HCT116 (cell line): ENCODE results near the gene PRKCQ. TPM values are rescaled to one million over a fixed set of nuclear protein-coding genes. Genes with fewer than 3 reads are reported as not detected.

Source experiments
- ATAC-seq: fragments of 200-7000 bp; cut with Tn5 transposase; 2 replicates; pipeline ENCODE4 v1.9.1; 2020; ENCODE audit warnings: mild to moderate bottlenecking, moderate library complexity
- BruUV-seq: library from RNA; stranded (reverse); fragments of 400-500 nt; replicated peaks from 2 replicates; lab custom pipeline; 2021; lab: Mats Ljungman, UMichigan
- CTCF ChIA-PET: fragments of 300-600 bp; sonication (Branson Sonifier 250); formaldehyde crosslinking; loops from one replicate; lab custom pipeline; 2021; ENCODE audit warnings: antibody characterized with exemption; lab: Charles Lee
- POLR2A ChIA-PET: fragments of 300-600, 350-600 bp; sonication (Branson Sonifier 250); formaldehyde crosslinking; loops from one replicate; lab custom pipeline; 2021; ENCODE audit warnings: antibody characterized with exemption; lab: Charles Lee
- RAD21 ChIA-PET, 2 experiments: fragments of 300-600 bp; sonication (Branson Sonifier 250); formaldehyde crosslinking; loops; one replicate each; lab custom pipeline; 2023; ENCODE audit warnings: low total read pairs in 2 of 2; ENCODE audit not compliant: uncharacterized antibody in 2 of 2, unreplicated experiment in 2 of 2, low non-redundant PET in 1 of 2; lab: Charles Lee
- DNase-seq: peaks from one replicate; pipeline ENCODE4 v3.0.0-alpha.2; 2010; ENCODE audit warnings: low read depth, low spot score
- H2AFZ ChIP-seq: fragments of 200-600 bp; shearing (Covaris generic), sonication (generic); 2 replicates; pipeline ENCODE4 v1.6.1; 2017; ENCODE audit warnings: low read depth, mixed run types, mixed read lengths, antibody characterized with exemption, low read length; ENCODE audit not compliant: poor library complexity, severe bottlenecking
- H3K27ac ChIP-seq: 2 replicates; pipeline ENCODE4 v1.5.1; 2012; ENCODE audit warnings: low read depth, low read length
- H3K27me3 ChIP-seq: fragments of 200-600 bp; sonication (generic); 2 replicates; pipeline ENCODE4 v1.6.1; 2016; ENCODE audit warnings: mixed run types, low read length, mixed read lengths; ENCODE audit not compliant: insufficient read depth
- H3K36me3 ChIP-seq, 2 experiments: fragments of 200-500 bp in 1 of 2; fragments of 200-600 bp in 1 of 2; sonication (Bioruptor generic) in 1 of 2; sonication (generic) in 1 of 2; 2 replicates each; pipeline versions ENCODE4 v1.5.1 to v1.6.1; 2014 to 2016; ENCODE audit warnings: low read length in 2 of 2, inconsistent platforms in 1 of 2, mixed read lengths in 1 of 2, mixed run types in 1 of 2; ENCODE audit not compliant: insufficient read depth in 2 of 2, control insufficient read depth in 1 of 2
- H3K4me1 ChIP-seq, 2 experiments: fragments of 200-600 bp in 1 of 2; sonication (generic) in 1 of 2; 2 replicates each; pipeline versions ENCODE4 v1.5.1 to v1.6.1; 2012 to 2017; ENCODE audit warnings: low read length in 2 of 2, inconsistent platforms in 1 of 2, mild to moderate bottlenecking in 1 of 2, mixed read lengths in 1 of 2, mixed run types in 1 of 2, moderate library complexity in 1 of 2; ENCODE audit not compliant: insufficient read depth in 2 of 2, control insufficient read depth in 1 of 2
- H3K4me2 ChIP-seq: fragments of 200-600 bp; sonication (generic); 2 replicates; pipeline ENCODE4 v1.6.1; 2017; ENCODE audit warnings: mixed run types, low read length, mixed read lengths
- H3K4me3 ChIP-seq, 2 experiments: fragments of 200-600 bp in 1 of 2; sonication (generic) in 1 of 2; replicated peaks in 1 of 2; 2 replicates each; pipeline ENCODE4 v1.5.1; 2011 to 2016; ENCODE audit warnings: low read length in 2 of 2, control low read depth in 1 of 2, low read depth in 1 of 2, mild to moderate bottlenecking in 1 of 2, mixed read lengths in 1 of 2, mixed run types in 1 of 2
- H3K79me2 ChIP-seq: fragments of 200-600 bp; sonication (generic); 2 replicates; pipeline ENCODE4 v1.6.1; 2017; ENCODE audit warnings: mild to moderate bottlenecking, mixed run types, low read length, moderate library complexity, mixed read lengths; ENCODE audit not compliant: insufficient read depth
- H3K9ac ChIP-seq: fragments of 200-600 bp; sonication (generic); 2 replicates; pipeline ENCODE4 v1.6.1; 2016; ENCODE audit warnings: low read length, mixed read lengths
- H3K9me2 ChIP-seq: fragments of 200-600 bp; sonication (generic), shearing (Covaris generic); 2 replicates; pipeline ENCODE4 v1.6.1; 2017; ENCODE audit warnings: mixed run types, mild to moderate bottlenecking, moderate library complexity; ENCODE audit not compliant: insufficient read depth
- H3K9me3 ChIP-seq, 2 experiments: fragments of 200-500 bp in 1 of 2; fragments of 200-600 bp in 1 of 2; sonication (Bioruptor generic) in 1 of 2; sonication (generic) in 1 of 2; 2 replicates each; pipeline ENCODE4 v1.6.1; 2014 to 2017; ENCODE audit warnings: low read length in 2 of 2, mixed read lengths in 2 of 2, inconsistent platforms in 1 of 2, low read depth in 1 of 2, mild to moderate bottlenecking in 1 of 2, mixed run types in 1 of 2, moderate library complexity in 1 of 2; ENCODE audit not compliant: control insufficient read depth in 1 of 2, insufficient read depth in 1 of 2
- H4K20me1 ChIP-seq: fragments of 200-600 bp; sonication (generic), shearing (Covaris generic); 2 replicates; pipeline ENCODE4 v1.6.1; 2017; ENCODE audit warnings: mixed run types, mild to moderate bottlenecking, moderate library complexity; ENCODE audit not compliant: insufficient read depth
- CBX3 ChIP-seq: IDR thresholded peaks from 2 replicates; pipeline ENCODE4 v1.6.1; 2012; ENCODE audit warnings: low read depth
- EGR1 ChIP-seq: IDR thresholded peaks from 2 replicates; pipeline ENCODE4 v1.6.1; 2012; ENCODE audit warnings: low read depth
- ELF1 ChIP-seq: IDR thresholded peaks from 2 replicates; pipeline ENCODE4 v1.6.1; 2012; ENCODE audit warnings: low read depth, borderline replicate concordance
- EZH2phosphoT487 ChIP-seq: fragments of 200-600 bp; IDR thresholded peaks from 2 replicates; pipeline ENCODE4 v1.6.1; 2018; ENCODE audit warnings: antibody characterized with exemption, borderline replicate concordance
- JUND ChIP-seq: IDR thresholded peaks from 2 replicates; pipeline ENCODE4 v1.6.1; 2012
- POLR2A ChIP-seq: IDR thresholded peaks from 2 replicates; pipeline ENCODE4 v1.7.0; 2011; ENCODE audit warnings: borderline replicate concordance; ENCODE audit not compliant: insufficient read depth, insufficient read length; ENCODE audit errors: extremely low read depth
- POLR2AphosphoS5 ChIP-seq: IDR thresholded peaks from 2 replicates; pipeline ENCODE4 v1.6.1; 2011; ENCODE audit warnings: mild to moderate bottlenecking, low read depth, low read length, moderate library complexity
- RAD21 ChIP-seq: IDR thresholded peaks from 2 replicates; pipeline ENCODE4 v1.6.1; 2012; ENCODE audit warnings: low read depth, mild to moderate bottlenecking
- SIN3A ChIP-seq: IDR thresholded peaks from 2 replicates; pipeline ENCODE4 v1.6.1; 2012; ENCODE audit warnings: low read depth
- SRF ChIP-seq: IDR thresholded peaks from 2 replicates; pipeline ENCODE4 v1.6.1; 2012; ENCODE audit warnings: low read depth
- TCF7L2 ChIP-seq: IDR thresholded peaks from 2 replicates; pipeline ENCODE4 v1.7.0; 2011; ENCODE audit warnings: borderline replicate concordance, inconsistent platforms; ENCODE audit not compliant: insufficient read depth, insufficient read length; ENCODE audit errors: extremely low read depth
- ZNF274 ChIP-seq: fragments of 200-500 bp; sonication (Bioruptor generic); IDR thresholded peaks from 2 replicates; pipeline ENCODE4 v1.6.1; 2014; ENCODE audit warnings: mild to moderate bottlenecking, low read depth, low read length, inconsistent platforms
- intact Hi-C: fragments of 100-400 bp; cut with micrococcal nuclease; formaldehyde crosslinking; loops from 2 replicates; pipeline ENCODE4 v1.10.0; 2022
- total RNA-seq: library from RNA; stranded (reverse); gene quantifications from one replicate; pipeline ENCODE4 v1.2.1, GENCODE V29; 2021; ENCODE audit not compliant: unreplicated experiment
- TF ChIP-seq, protein P1 (sequence below), 3 experiments: fragments of 200-600 bp in 1 of 3; sonication (generic) in 1 of 3; IDR thresholded peaks in 2 of 3; conservative IDR thresholded peaks in 1 of 3; 2 replicates each; pipeline ENCODE4 v1.5.1; 2012 to 2017; ENCODE audit warnings: low read depth in 2 of 3, low read length in 2 of 3, antibody characterized with exemption in 1 of 3, borderline replicate concordance in 1 of 3, control low read depth in 1 of 3, mild to moderate bottlenecking in 1 of 3, mixed read lengths in 1 of 3, mixed run types in 1 of 3, moderate library complexity in 1 of 3; ENCODE audit not compliant: insufficient read depth in 1 of 3
- TF ChIP-seq, protein P2 (sequence below): IDR thresholded peaks from 2 replicates; pipeline ENCODE4 v1.6.1; 2012; ENCODE audit warnings: low read depth
- TF ChIP-seq, protein P3 (sequence below): IDR thresholded peaks from 2 replicates; pipeline ENCODE4 v1.6.1; 2011; ENCODE audit warnings: mild to moderate bottlenecking, low read length, moderate library complexity; ENCODE audit not compliant: insufficient replicate concordance; ENCODE audit errors: extremely low read depth

Gene PRKCQ
- total RNA-seq, 1 experiment from 2014 or later = 0.54 TPM

DNA sequence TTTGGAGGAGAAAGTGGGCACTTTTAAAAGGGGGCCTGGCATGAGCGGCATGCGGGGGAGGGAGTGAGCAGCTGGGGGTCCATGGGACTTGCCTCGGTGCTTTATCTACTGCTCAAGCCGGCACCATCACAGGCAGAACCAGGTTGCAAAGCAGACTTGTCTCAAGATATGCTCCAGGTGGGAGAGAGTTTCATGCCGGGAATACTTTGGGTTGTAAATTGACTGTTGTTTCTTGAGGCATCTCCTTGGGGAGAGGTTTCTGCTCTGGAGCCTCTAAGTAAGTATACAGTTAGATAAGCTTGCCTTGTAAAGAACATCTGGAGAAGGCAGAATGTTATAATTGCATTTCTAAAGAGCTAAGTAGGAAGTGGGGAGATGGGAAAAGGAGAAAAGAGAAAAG is 42.8 kb upstream of the PRKCQ start:
- intact Hi-C loops = no loop called here
- RAD21 ChIA-PET = no interaction called here
- H2AFZ ChIP-seq = no peak overlapping the region
- no peak overlapping the region for H3K4me3 ChIP-seq
- no peaks in the 10 kb centered on the region for H3K4me1 ChIP-seq
- ATAC-seq (no peak), DNase-seq (no peak)
- no peak overlapping the region for H3K4me2 ChIP-seq
- no peaks in the 10 kb centered on the region for H3K36me3 ChIP-seq
- no peaks in the 10 kb centered on the region for H3K9me2 ChIP-seq
- TF ChIP-seq POLR2AphosphoS5 (no peak), ZNF274 (no peak), JUND (no peak), CBX3 (no peak), SIN3A (no peak), TCF7L2 (no peak), POLR2A (no peak), ELF1 (no peak), RAD21 (no peak), SRF (no peak), EZH2phosphoT487 (no peak), EGR1 (no peak)
- TF ChIP-seq, protein P1, sequence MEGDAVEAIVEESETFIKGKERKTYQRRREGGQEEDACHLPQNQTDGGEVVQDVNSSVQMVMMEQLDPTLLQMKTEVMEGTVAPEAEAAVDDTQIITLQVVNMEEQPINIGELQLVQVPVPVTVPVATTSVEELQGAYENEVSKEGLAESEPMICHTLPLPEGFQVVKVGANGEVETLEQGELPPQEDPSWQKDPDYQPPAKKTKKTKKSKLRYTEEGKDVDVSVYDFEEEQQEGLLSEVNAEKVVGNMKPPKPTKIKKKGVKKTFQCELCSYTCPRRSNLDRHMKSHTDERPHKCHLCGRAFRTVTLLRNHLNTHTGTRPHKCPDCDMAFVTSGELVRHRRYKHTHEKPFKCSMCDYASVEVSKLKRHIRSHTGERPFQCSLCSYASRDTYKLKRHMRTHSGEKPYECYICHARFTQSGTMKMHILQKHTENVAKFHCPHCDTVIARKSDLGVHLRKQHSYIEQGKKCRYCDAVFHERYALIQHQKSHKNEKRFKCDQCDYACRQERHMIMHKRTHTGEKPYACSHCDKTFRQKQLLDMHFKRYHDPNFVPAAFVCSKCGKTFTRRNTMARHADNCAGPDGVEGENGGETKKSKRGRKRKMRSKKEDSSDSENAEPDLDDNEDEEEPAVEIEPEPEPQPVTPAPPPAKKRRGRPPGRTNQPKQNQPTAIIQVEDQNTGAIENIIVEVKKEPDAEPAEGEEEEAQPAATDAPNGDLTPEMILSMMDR (IDR thresholded peaks at IDR 0.05 in 2 of 3, conservative IDR thresholded peaks at IDR 0.05 in 1 of 3; ENCODE audit: borderline replicate concordance in 1 of 3, insufficient read depth in 1 of 3, low read depth in 2 of 3, low read length in 2 of 3) = no peak
- TF ChIP-seq, protein P2, sequence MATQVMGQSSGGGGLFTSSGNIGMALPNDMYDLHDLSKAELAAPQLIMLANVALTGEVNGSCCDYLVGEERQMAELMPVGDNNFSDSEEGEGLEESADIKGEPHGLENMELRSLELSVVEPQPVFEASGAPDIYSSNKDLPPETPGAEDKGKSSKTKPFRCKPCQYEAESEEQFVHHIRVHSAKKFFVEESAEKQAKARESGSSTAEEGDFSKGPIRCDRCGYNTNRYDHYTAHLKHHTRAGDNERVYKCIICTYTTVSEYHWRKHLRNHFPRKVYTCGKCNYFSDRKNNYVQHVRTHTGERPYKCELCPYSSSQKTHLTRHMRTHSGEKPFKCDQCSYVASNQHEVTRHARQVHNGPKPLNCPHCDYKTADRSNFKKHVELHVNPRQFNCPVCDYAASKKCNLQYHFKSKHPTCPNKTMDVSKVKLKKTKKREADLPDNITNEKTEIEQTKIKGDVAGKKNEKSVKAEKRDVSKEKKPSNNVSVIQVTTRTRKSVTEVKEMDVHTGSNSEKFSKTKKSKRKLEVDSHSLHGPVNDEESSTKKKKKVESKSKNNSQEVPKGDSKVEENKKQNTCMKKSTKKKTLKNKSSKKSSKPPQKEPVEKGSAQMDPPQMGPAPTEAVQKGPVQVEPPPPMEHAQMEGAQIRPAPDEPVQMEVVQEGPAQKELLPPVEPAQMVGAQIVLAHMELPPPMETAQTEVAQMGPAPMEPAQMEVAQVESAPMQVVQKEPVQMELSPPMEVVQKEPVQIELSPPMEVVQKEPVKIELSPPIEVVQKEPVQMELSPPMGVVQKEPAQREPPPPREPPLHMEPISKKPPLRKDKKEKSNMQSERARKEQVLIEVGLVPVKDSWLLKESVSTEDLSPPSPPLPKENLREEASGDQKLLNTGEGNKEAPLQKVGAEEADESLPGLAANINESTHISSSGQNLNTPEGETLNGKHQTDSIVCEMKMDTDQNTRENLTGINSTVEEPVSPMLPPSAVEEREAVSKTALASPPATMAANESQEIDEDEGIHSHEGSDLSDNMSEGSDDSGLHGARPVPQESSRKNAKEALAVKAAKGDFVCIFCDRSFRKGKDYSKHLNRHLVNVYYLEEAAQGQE = no peak
- TF ChIP-seq, protein P3, sequence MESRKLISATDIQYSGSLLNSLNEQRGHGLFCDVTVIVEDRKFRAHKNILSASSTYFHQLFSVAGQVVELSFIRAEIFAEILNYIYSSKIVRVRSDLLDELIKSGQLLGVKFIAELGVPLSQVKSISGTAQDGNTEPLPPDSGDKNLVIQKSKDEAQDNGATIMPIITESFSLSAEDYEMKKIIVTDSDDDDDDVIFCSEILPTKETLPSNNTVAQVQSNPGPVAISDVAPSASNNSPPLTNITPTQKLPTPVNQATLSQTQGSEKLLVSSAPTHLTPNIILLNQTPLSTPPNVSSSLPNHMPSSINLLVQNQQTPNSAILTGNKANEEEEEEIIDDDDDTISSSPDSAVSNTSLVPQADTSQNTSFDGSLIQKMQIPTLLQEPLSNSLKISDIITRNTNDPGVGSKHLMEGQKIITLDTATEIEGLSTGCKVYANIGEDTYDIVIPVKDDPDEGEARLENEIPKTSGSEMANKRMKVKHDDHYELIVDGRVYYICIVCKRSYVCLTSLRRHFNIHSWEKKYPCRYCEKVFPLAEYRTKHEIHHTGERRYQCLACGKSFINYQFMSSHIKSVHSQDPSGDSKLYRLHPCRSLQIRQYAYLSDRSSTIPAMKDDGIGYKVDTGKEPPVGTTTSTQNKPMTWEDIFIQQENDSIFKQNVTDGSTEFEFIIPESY = no peak
- H3K79me2 ChIP-seq = no peaks in the 10 kb centered on the region
- no peak overlapping the region for H3K9ac ChIP-seq
- POLR2A ChIA-PET = no interaction called here
- H4K20me1 ChIP-seq = no peaks in the 10 kb centered on the region
- peaks cover 85% of the 10 kb centered on the region for H3K27me3 ChIP-seq
- no peaks in the 10 kb centered on the region for H3K9me3 ChIP-seq
- no TSS peak for BruUV-seq
- no peak overlapping the region for H3K27ac ChIP-seq
- CTCF ChIA-PET = no interaction called here
